SK-N-SH (cell line): ENCODE results near the gene RBM44. TPM values are rescaled to one million over a fixed set of nuclear protein-coding genes. Genes with fewer than 3 reads are reported as not detected.

Source experiments
- CTCF ChIA-PET: fragments of 300-600, 350-600 bp; formaldehyde crosslinking; extraction: SDS; loops from one replicate; lab custom pipeline; 2021; lab: Yijun Ruan, JAX
- POLR2A ChIA-PET: fragments of 350-600 bp; sonication (Branson Sonifier 250); formaldehyde crosslinking; extraction: SDS; loops from one replicate; lab custom pipeline; 2020; ENCODE audit warnings: antibody characterized with exemption, inconsistent platforms; lab: Yijun Ruan, JAX
- DNase-seq: peaks from one replicate; pipeline ENCODE4 v3.0.0; 2012
- H2AFZ ChIP-seq: fragments of 200-600 bp; sonication (generic); 2 replicates; pipeline ENCODE4 v1.8.1; 2016; ENCODE audit warnings: antibody characterized with exemption, mild to moderate bottlenecking, low read depth
- H3F3A ChIP-seq: fragments of 200-600 bp; sonication (generic); replicated peaks from 2 replicates; pipeline ENCODE3; 2016; ENCODE audit warnings: antibody characterized with exemption, mild to moderate bottlenecking; ENCODE audit not compliant: insufficient read depth
- H3K27ac ChIP-seq, 2 experiments: fragments of 200-500 bp in 1 of 2; fragments of 200-600 bp in 1 of 2; sonication (Bioruptor generic) in 1 of 2; sonication (generic), shearing (Covaris generic) in 1 of 2; 2 replicates each; pipeline versions ENCODE4 v1.5.1 to v1.6.1; 2014 to 2016; ENCODE audit warnings: low read depth in 2 of 2, inconsistent platforms in 1 of 2, low read length in 1 of 2, mild to moderate bottlenecking in 1 of 2, mixed read lengths in 1 of 2
- H3K27me3 ChIP-seq: fragments of 200-600 bp; sonication (generic), shearing (Covaris generic); 2 replicates; pipeline ENCODE4 v1.6.1; 2016; ENCODE audit warnings: mixed run types; ENCODE audit not compliant: insufficient read depth
- H3K36me3 ChIP-seq, 2 experiments: fragments of 200-500 bp in 1 of 2; fragments of 200-600 bp in 1 of 2; sonication (Bioruptor generic) in 1 of 2; sonication (generic) in 1 of 2; replicated peaks in 1 of 2; 2 replicates each; pipeline versions ENCODE3 to v1.5.1; 2014 to 2016; ENCODE audit warnings: low read length in 1 of 2, mild to moderate bottlenecking in 1 of 2; ENCODE audit not compliant: insufficient read depth in 2 of 2, control insufficient read depth in 1 of 2
- H3K4me1 ChIP-seq, 2 experiments: fragments of 200-500 bp in 1 of 2; fragments of 200-600 bp in 1 of 2; sonication (Bioruptor generic) in 1 of 2; sonication (generic), shearing (Covaris generic) in 1 of 2; 2 replicates each; pipeline versions ENCODE4 v1.5.1 to v1.6.1; 2014 to 2016; ENCODE audit warnings: low read depth in 1 of 2, low read length in 1 of 2, mixed run types in 1 of 2; ENCODE audit not compliant: insufficient read depth in 2 of 2, control insufficient read depth in 1 of 2
- H3K4me2 ChIP-seq: fragments of 200-600 bp; sonication (generic), shearing (Covaris generic); 2 replicates; pipeline ENCODE4 v1.6.1; 2017; ENCODE audit warnings: mixed run types
- H3K4me3 ChIP-seq, 2 experiments: fragments of 200-500 bp in 1 of 2; fragments of 200-600 bp in 1 of 2; sonication (Bioruptor generic) in 1 of 2; sonication (generic), shearing (Covaris generic) in 1 of 2; 2 replicates each; pipeline versions ENCODE4 v1.5.1 to v1.8.1; 2014 to 2016; ENCODE audit warnings: low read depth in 2 of 2, inconsistent platforms in 1 of 2, low read length in 1 of 2, mild to moderate bottlenecking in 1 of 2, mixed read lengths in 1 of 2, moderate library complexity in 1 of 2
- H3K79me2 ChIP-seq: fragments of 200-600 bp; sonication (generic); 2 replicates; pipeline ENCODE4 v1.8.1; 2017; ENCODE audit warnings: mild to moderate bottlenecking; ENCODE audit not compliant: insufficient read depth
- H3K9ac ChIP-seq: fragments of 200-600 bp; sonication (generic); 2 replicates; pipeline ENCODE4 v1.6.1; 2017; ENCODE audit warnings: mixed run types
- H3K9me2 ChIP-seq: fragments of 200-600 bp; sonication (generic); 2 replicates; pipeline ENCODE4 v1.6.1; 2017; ENCODE audit warnings: mixed run types
- H3K9me3 ChIP-seq: fragments of 200-600 bp; sonication (generic); 2 replicates; pipeline ENCODE4 v1.6.1; 2017; ENCODE audit warnings: mixed run types, mild to moderate bottlenecking, moderate library complexity
- H4K20me1 ChIP-seq: fragments of 200-600 bp; sonication (generic); 2 replicates; pipeline ENCODE4 v1.6.1; 2017; ENCODE audit warnings: mild to moderate bottlenecking, mixed run types; ENCODE audit not compliant: insufficient read depth
- CHD2 ChIP-seq: fragments of 150-350 bp; IDR thresholded peaks from 2 replicates; pipeline ENCODE4 v1.6.1; 2018; ENCODE audit warnings: low read length; ENCODE audit not compliant: partially characterized antibody
- CTCF ChIP-seq: fragments of 200-600 bp; sonication (generic); IDR thresholded peaks from 2 replicates; pipeline ENCODE4 v1.6.1; 2017; ENCODE audit warnings: antibody characterized with exemption, mild to moderate bottlenecking, moderate library complexity
- EP300 ChIP-seq, 2 experiments: IDR thresholded peaks; 2 replicates each; pipeline versions ENCODE4 v1.4.0 to v1.6.1; 2012; ENCODE audit warnings: borderline replicate concordance in 1 of 2, low read depth in 1 of 2, low read length in 1 of 2
- FOXM1 ChIP-seq: IDR thresholded peaks from 2 replicates; pipeline ENCODE4 v1.4.0; 2012; ENCODE audit warnings: low read depth, mild to moderate bottlenecking
- GABPA ChIP-seq: IDR thresholded peaks from 2 replicates; pipeline ENCODE4 v1.4.0; 2012; ENCODE audit warnings: low read depth, mild to moderate bottlenecking
- GATA2 ChIP-seq: sonication (generic); formaldehyde crosslinking; IDR thresholded peaks from 2 replicates; pipeline ENCODE4 v1.5.0; 2020; ENCODE audit warnings: mild to moderate bottlenecking, missing genetic modification reagents
- IRF3 ChIP-seq: fragments of 150-350 bp; IDR thresholded peaks from 2 replicates; pipeline ENCODE4 v1.6.1; 2016; ENCODE audit warnings: mild to moderate bottlenecking, low read depth, low read length
- MAX ChIP-seq: IDR thresholded peaks from 2 replicates; pipeline ENCODE4 v1.4.0; 2012; ENCODE audit warnings: low read depth
- MEF2A ChIP-seq: IDR thresholded peaks from 2 replicates; pipeline ENCODE4 v1.4.0; 2012; ENCODE audit warnings: low read depth, borderline replicate concordance
- POLR2AphosphoS5 ChIP-seq: IDR thresholded peaks from 2 replicates; pipeline ENCODE4 v1.6.1; 2012; ENCODE audit warnings: low read depth, low read length
- RAD21 ChIP-seq: IDR thresholded peaks from 2 replicates; pipeline ENCODE4 v1.6.1; 2012; ENCODE audit warnings: mild to moderate bottlenecking, low read length
- RCOR1 ChIP-seq: fragments of 150-350 bp; IDR thresholded peaks from 2 replicates; pipeline ENCODE4 v1.6.1; 2017; ENCODE audit warnings: antibody characterized with exemption, low read length
- RFX5 ChIP-seq: IDR thresholded peaks from 2 replicates; pipeline ENCODE4 v1.6.1; 2012; ENCODE audit warnings: mild to moderate bottlenecking, improper control_type of control experiment, low read length
- RXRA ChIP-seq: IDR thresholded peaks from 2 replicates; pipeline ENCODE4 v1.4.0; 2012; ENCODE audit warnings: low read depth, mild to moderate bottlenecking, borderline replicate concordance
- SIN3A ChIP-seq: IDR thresholded peaks from 2 replicates; pipeline ENCODE4 v1.6.1; 2012; ENCODE audit warnings: low read depth, mild to moderate bottlenecking, low read length, moderate library complexity, borderline replicate concordance
- SMC3 ChIP-seq: IDR thresholded peaks from 2 replicates; pipeline ENCODE4 v1.6.1; 2012; ENCODE audit warnings: low read depth, low read length, improper control_type of control experiment
- TCF12 ChIP-seq: IDR thresholded peaks from 2 replicates; pipeline ENCODE4 v1.4.0; 2012
- USF2 ChIP-seq: fragments of 150-350 bp; IDR thresholded peaks from 2 replicates; pipeline ENCODE4 v1.6.1; 2017; ENCODE audit warnings: antibody characterized with exemption, low read length, low read depth, borderline replicate concordance
- YY1 ChIP-seq: IDR thresholded peaks from 2 replicates; pipeline ENCODE4 v1.4.0; 2012; ENCODE audit warnings: low read depth, mild to moderate bottlenecking
- WGBS: methylation state at CpG from one replicate; pipeline ENCODE4 v1.1.6; 2017; ENCODE audit warnings: low lambda C conversion rate; 5-methylcytosine and 5-hydroxymethylcytosine counted together
- polyA plus RNA-seq, 3 experiments: library from polyadenylated mRNA; depleted of rRNA; stranded (reverse); fragments of >200 nt; gene quantifications; 2 replicates each; pipeline ENCODE4 v1.2.3, GENCODE V29; 2012

RBM44 gene
- polyA plus RNA-seq, 1 of the 3 experiments (the other 2 are of a cell fraction), result 0.30 TPM

GRCh38 chr2:237873897-237874551 lies 75.4 kb downstream of the RBM44 start:
- 92% methylated on average over 8 of the region's 14 CpGs for WGBS

GRCh38 chr2:237874585-237875161 lies 76.1 kb downstream of the RBM44 start:
- H3K79me2 ChIP-seq, result no peaks in the 10 kb centered on the region
- H3K4me2 ChIP-seq, result peak overlapping the region; percentile 49
- 37% methylated on average over 7 of the region's 7 CpGs for WGBS
- CTCF ChIA-PET, result interaction anchor here (2.2 to 2.7 kb wide), 3 partner anchors 10 to 49 kb away, joined by 9 to 11 read pairs (median 9); no protein-coding TSS in a partner anchor
- peak overlapping the region; percentile 50 to 64; a peak in 3 of 4 replicates for H3K27ac ChIP-seq
- POLR2A ChIA-PET, result interaction anchor here (3.6 kb wide), 1 partner anchor 10 kb away, joined by 18 read pairs; no protein-coding TSS in a partner anchor
- no peak for DNase-seq
- H3K9me3 ChIP-seq, result no peaks in the 10 kb centered on the region
- H4K20me1 ChIP-seq, result no peaks in the 10 kb centered on the region
- H2AFZ ChIP-seq, result peak overlapping the region; percentile 37; the same call in 1 of the 2 replicates
- no peaks in the 10 kb centered on the region for H3K9me2 ChIP-seq
- no peaks in the 10 kb centered on the region for H3K27me3 ChIP-seq
- peak overlapping the region; percentile 36; the same call in 1 of the 2 replicates for H3K9ac ChIP-seq
- no peaks in the 10 kb centered on the region for H3F3A ChIP-seq
- H3K4me3 ChIP-seq, result no peak overlapping the region
- no peaks in the 10 kb centered on the region for H3K36me3 ChIP-seq
- peaks cover 13 to 93% of the 10 kb centered on the region in 2 experiments; a peak in 3 of 4 replicates for H3K4me1 ChIP-seq
- TF ChIP-seq TCF12 (peak; percentile 38; the same call in 1 of the 2 replicates), IRF3 (no peak), GATA2 (CRISPR knock-in tag) (no peak), SIN3A (no peak), RCOR1 (no peak), MEF2A (no peak), MAX (peak; percentile 74), EP300 (IDR thresholded peaks at IDR 0.05; ENCODE audit: borderline replicate concordance in 1 of 2, low read depth in 1 of 2, low read length in 1 of 2) (peak in 1 of 2 experiments; percentile 39; a peak in 1 of 4 replicates), USF2 (no peak), FOXM1 (no peak), GABPA (no peak), RXRA (peak; percentile 51; the same call in 1 of the 2 replicates), YY1 (peak; percentile 66; the same call in 1 of the 2 replicates), POLR2AphosphoS5 (no peak), RFX5 (no peak), CHD2 (no peak)

More at GRCh38 chr2:237873897-237874551, 75.4 kb downstream of the RBM44 start:
- no peaks in the 10 kb centered on the region for H3F3A ChIP-seq
- no peak overlapping the region for H3K4me3 ChIP-seq
- POLR2A ChIA-PET, result interaction anchor here (3.6 kb wide), 1 partner anchor 11 kb away, joined by 18 read pairs; no protein-coding TSS in a partner anchor
- H3K27me3 ChIP-seq, result no peaks in the 10 kb centered on the region
- TF ChIP-seq GATA2 (CRISPR knock-in tag) (no peak), RAD21 (no peak), YY1 (no peak), SMC3 (no peak), CTCF (no peak)
- DNase-seq, result no peak
- H3K36me3 ChIP-seq, result no peaks in the 10 kb centered on the region
- no peak overlapping the region for H3K9ac ChIP-seq
- H3K9me3 ChIP-seq, result no peaks in the 10 kb centered on the region
- H4K20me1 ChIP-seq, result no peaks in the 10 kb centered on the region
- H3K4me2 ChIP-seq, result peak overlapping the region; percentile 49; the same call in 1 of the 2 replicates
- peak overlapping the region; percentile 50 to 64; a peak in 2 of 4 replicates for H3K27ac ChIP-seq
- H2AFZ ChIP-seq, result peak overlapping the region; percentile 37; the same call in 1 of the 2 replicates
- peaks cover 13 to 90% of the 10 kb centered on the region in 2 experiments; a peak in 3 of 4 replicates for H3K4me1 ChIP-seq
- H3K79me2 ChIP-seq, result no peaks in the 10 kb centered on the region
- CTCF ChIA-PET, result interaction anchor here (1.3 to 2.7 kb wide), 3 partner anchors 11 to 49 kb away, joined by 3 to 11 read pairs (median 9); no protein-coding TSS in a partner anchor
- H3K9me2 ChIP-seq, result no peaks in the 10 kb centered on the region
